ENCODE results near the gene ZP4.
A peak's percentile ranks its signal among the peaks of the same experiment; 100 is the strongest.

The ZP4 gene

GRCh38 chr1:237875291-237875690, 15.4 kb downstream of the ZP4 start:
- Histone ChIP-seq H3K79me1 (replicated peaks; ENCODE audit: low read length, poor library complexity, severe bottlenecking) (no peaks in the 10 kb centered on the region), H2BK15ac (ENCODE audit: low read depth, poor library complexity, severe bottlenecking) (no peak overlapping the region), H3K36me3 (ENCODE audit: control insufficient read depth in 1 of 2, insufficient read depth in 2 of 2, low read depth in 1 of 2, low read length in 2 of 2) (no peaks in the 10 kb centered on the region), H3K27ac (ENCODE audit: low read length, poor library complexity, severe bottlenecking) (peak overlapping the region; percentile 50), H4K8ac (ENCODE audit: low read length) (no peak overlapping the region), H3K23ac (ENCODE audit: low read length in 2 of 2) (no peak overlapping the region), H3K4me1 (ENCODE audit: control insufficient read depth, insufficient read depth, low read depth, low read length) (peaks cover 7% of the 10 kb centered on the region), H3K4me3 (ENCODE audit: insufficient read depth in 1 of 2, low read depth in 1 of 2, low read length in 2 of 2) (no peak overlapping the region), H2AK5ac (ENCODE audit: low read length, severe bottlenecking) (peak overlapping the region; percentile 20), H3K9me3 (ENCODE audit: control insufficient read depth, low read length) (no peaks in the 10 kb centered on the region), H2AFZ (ENCODE audit: low read depth, low read length) (no peak overlapping the region), H3K4me2 (ENCODE audit: low read length, poor library complexity, severe bottlenecking) (no peak overlapping the region), H3K4ac (ENCODE audit: low read depth in 1 of 2, low read length in 2 of 2) (no peak overlapping the region), H2BK12ac (ENCODE audit: low read length in 2 of 2) (peak overlapping the region in 1 of 2 experiments; percentile 18), H3K9ac (ENCODE audit: low read length) (no peak overlapping the region), H4K91ac (ENCODE audit: low read length) (no peak overlapping the region), H3K18ac (ENCODE audit: low read depth in 1 of 2, low read length in 2 of 2) (peak overlapping the region in 1 of 2 experiments; percentile 48), H3K14ac (ENCODE audit: low read length in 2 of 2) (no peak overlapping the region), H3K27me3 (ENCODE audit: control insufficient read depth in 1 of 2, insufficient read depth in 1 of 2, low read length in 2 of 2) (no peaks in the 10 kb centered on the region), H2BK120ac (ENCODE audit: low read depth, low read length) (no peak overlapping the region), H2BK5ac (ENCODE audit: low read depth, low read length, poor library complexity, severe bottlenecking) (no peak overlapping the region)
- DNase-seq: peak; percentile 6
- whole genome bisulfite sequencing: 75% methylated on average over 7 of the region's 8 CpGs

- no peak overlapping the region for H3K4me2 ChIP-seq (ENCODE audit: low read length, poor library complexity, severe bottlenecking)
- H3K14ac ChIP-seq (ENCODE audit: low read length in 2 of 2): no peak overlapping the region
- WGBS: 42% methylated on average over 4 of the region's 4 CpGs
- H2AK5ac ChIP-seq (ENCODE audit: low read length, severe bottlenecking): no peak overlapping the region
- no peaks in the 10 kb centered on the region for H3K27me3 ChIP-seq (ENCODE audit: control insufficient read depth in 1 of 2, insufficient read depth in 1 of 2, low read length in 2 of 2)
- peak overlapping the region; percentile 58 for H3K27ac ChIP-seq (ENCODE audit: low read length, poor library complexity, severe bottlenecking)
- no peak overlapping the region for H2AFZ ChIP-seq (ENCODE audit: low read depth, low read length)
- H3K4me3 ChIP-seq (ENCODE audit: insufficient read depth in 1 of 2, low read depth in 1 of 2, low read length in 2 of 2): no peak overlapping the region
- no peak overlapping the region for H4K8ac ChIP-seq (ENCODE audit: low read length)
- no peak overlapping the region for H2BK120ac ChIP-seq (ENCODE audit: low read depth, low read length)
- peaks cover 5% of the 10 kb centered on the region for H3K4me1 ChIP-seq (ENCODE audit: control insufficient read depth, insufficient read depth, low read depth, low read length)
- no peaks in the 10 kb centered on the region for H3K9me3 ChIP-seq (ENCODE audit: control insufficient read depth, low read length)
- no peaks in the 10 kb centered on the region for H3K79me1 ChIP-seq (replicated peaks; ENCODE audit: low read length, poor library complexity, severe bottlenecking)
- no peak overlapping the region for H4K91ac ChIP-seq (ENCODE audit: low read length)
- no peaks in the 10 kb centered on the region for H3K36me3 ChIP-seq (ENCODE audit: control insufficient read depth in 1 of 2, insufficient read depth in 2 of 2, low read depth in 1 of 2, low read length in 2 of 2)
- H2BK5ac ChIP-seq (ENCODE audit: low read depth, low read length, poor library complexity, severe bottlenecking): no peak overlapping the region
- no peak overlapping the region for H3K23ac ChIP-seq (ENCODE audit: low read length in 2 of 2)
- no peak overlapping the region for H2BK15ac ChIP-seq (ENCODE audit: low read depth, poor library complexity, severe bottlenecking)
- peak; percentile 85 for DNase-seq
- H3K9ac ChIP-seq (ENCODE audit: low read length): no peak overlapping the region
- H3K18ac ChIP-seq (ENCODE audit: low read depth in 1 of 2, low read length in 2 of 2): no peak overlapping the region
- no peak overlapping the region for H3K4ac ChIP-seq (ENCODE audit: low read depth in 1 of 2, low read length in 2 of 2)
- H2BK12ac ChIP-seq (ENCODE audit: low read length in 2 of 2): no peak overlapping the region
Measured at GRCh38 chr1:237873487-237874211, 17.1 kb downstream of the ZP4 start.

GRCh38 chr1:237868817-237869600, 21.7 kb downstream of the ZP4 start:
- no peak overlapping the region for H2BK12ac ChIP-seq (ENCODE audit: low read length in 2 of 2)
- no peak overlapping the region for H3K9ac ChIP-seq (ENCODE audit: low read length)
- peaks cover 9% of the 10 kb centered on the region for H3K4me1 ChIP-seq (ENCODE audit: control insufficient read depth, insufficient read depth, low read depth, low read length)
- H3K4ac ChIP-seq (ENCODE audit: low read depth in 1 of 2, low read length in 2 of 2): no peak overlapping the region
- H3K23ac ChIP-seq (ENCODE audit: low read length in 2 of 2): no peak overlapping the region
- H3K36me3 ChIP-seq (ENCODE audit: control insufficient read depth in 1 of 2, insufficient read depth in 2 of 2, low read depth in 1 of 2, low read length in 2 of 2): no peaks in the 10 kb centered on the region
- no peak overlapping the region for H3K27ac ChIP-seq (ENCODE audit: low read length, poor library complexity, severe bottlenecking)
- H2BK120ac ChIP-seq (ENCODE audit: low read depth, low read length): no peak overlapping the region
- H4K8ac ChIP-seq (ENCODE audit: low read length): no peak overlapping the region
- H2BK15ac ChIP-seq (ENCODE audit: low read depth, poor library complexity, severe bottlenecking): no peak overlapping the region
- H2BK5ac ChIP-seq (ENCODE audit: low read depth, low read length, poor library complexity, severe bottlenecking): no peak overlapping the region
- no peaks in the 10 kb centered on the region for H3K27me3 ChIP-seq (ENCODE audit: control insufficient read depth in 1 of 2, insufficient read depth in 1 of 2, low read length in 2 of 2)
- H2AK5ac ChIP-seq (ENCODE audit: low read length, severe bottlenecking): no peak overlapping the region
- no peak overlapping the region for H3K4me2 ChIP-seq (ENCODE audit: low read length, poor library complexity, severe bottlenecking)
- no peaks in the 10 kb centered on the region for H3K79me1 ChIP-seq (replicated peaks; ENCODE audit: low read length, poor library complexity, severe bottlenecking)
- no peak overlapping the region for H3K4me3 ChIP-seq (ENCODE audit: insufficient read depth in 1 of 2, low read depth in 1 of 2, low read length in 2 of 2)
- no peak for DNase-seq
- no peak overlapping the region for H2AFZ ChIP-seq (ENCODE audit: low read depth, low read length)
- H4K91ac ChIP-seq (ENCODE audit: low read length): no peak overlapping the region
- no peak overlapping the region for H3K14ac ChIP-seq (ENCODE audit: low read length in 2 of 2)
- H3K9me3 ChIP-seq (ENCODE audit: control insufficient read depth, low read length): no peaks in the 10 kb centered on the region
- no peak overlapping the region for H3K18ac ChIP-seq (ENCODE audit: low read depth in 1 of 2, low read length in 2 of 2)
- 72% methylated on average over 3 of the region's 4 CpGs for WGBS

GRCh38 chr1:237867380-237867888, 23.3 kb downstream of the ZP4 start:
- no peak overlapping the region for H2BK15ac ChIP-seq (ENCODE audit: low read depth, poor library complexity, severe bottlenecking)
- no peak overlapping the region for H4K8ac ChIP-seq (ENCODE audit: low read length)
- H3K9me3 ChIP-seq (ENCODE audit: control insufficient read depth, low read length): no peaks in the 10 kb centered on the region
- DNase-seq: no peak
- no peak overlapping the region for H3K23ac ChIP-seq (ENCODE audit: low read length in 2 of 2)
- H2BK5ac ChIP-seq (ENCODE audit: low read depth, low read length, poor library complexity, severe bottlenecking): no peak overlapping the region
- H3K18ac ChIP-seq (ENCODE audit: low read depth in 1 of 2, low read length in 2 of 2): no peak overlapping the region
- H4K91ac ChIP-seq (ENCODE audit: low read length): no peak overlapping the region
- WGBS: 100% methylated on average over 1 of the region's 1 CpG
- H2AFZ ChIP-seq (ENCODE audit: low read depth, low read length): no peak overlapping the region
- no peak overlapping the region for H3K9ac ChIP-seq (ENCODE audit: low read length)
- H3K4me2 ChIP-seq (ENCODE audit: low read length, poor library complexity, severe bottlenecking): no peak overlapping the region
- no peaks in the 10 kb centered on the region for H3K36me3 ChIP-seq (ENCODE audit: control insufficient read depth in 1 of 2, insufficient read depth in 2 of 2, low read depth in 1 of 2, low read length in 2 of 2)
- H2BK12ac ChIP-seq (ENCODE audit: low read length in 2 of 2): no peak overlapping the region
- no peak overlapping the region for H3K27ac ChIP-seq (ENCODE audit: low read length, poor library complexity, severe bottlenecking)
- no peaks in the 10 kb centered on the region for H3K79me1 ChIP-seq (replicated peaks; ENCODE audit: low read length, poor library complexity, severe bottlenecking)
- H2BK120ac ChIP-seq (ENCODE audit: low read depth, low read length): no peak overlapping the region
- peaks cover 6% of the 10 kb centered on the region for H3K4me1 ChIP-seq (ENCODE audit: control insufficient read depth, insufficient read depth, low read depth, low read length)
- H2AK5ac ChIP-seq (ENCODE audit: low read length, severe bottlenecking): peak overlapping the region; percentile 7
- H3K4me3 ChIP-seq (ENCODE audit: insufficient read depth in 1 of 2, low read depth in 1 of 2, low read length in 2 of 2): no peak overlapping the region
- no peak overlapping the region for H3K4ac ChIP-seq (ENCODE audit: low read depth in 1 of 2, low read length in 2 of 2)
- H3K27me3 ChIP-seq (ENCODE audit: control insufficient read depth in 1 of 2, insufficient read depth in 1 of 2, low read length in 2 of 2): no peaks in the 10 kb centered on the region
- H3K14ac ChIP-seq (ENCODE audit: low read length in 2 of 2): no peak overlapping the region

Measured in mesenchymal stem cell (in vitro differentiated cells and primary cell).